Measurements from ENCODE around the gene COL8A2.

GRCh38 chr1:36124404-36125128 is 456 bp downstream of the COL8A2 start:
- TF ChIP-seq EP300 (IDR thresholded peaks at IDR 0.05; ENCODE audit: low read depth) (no peak), POLR2AphosphoS5 (IDR thresholded peaks at IDR 0.05) (no peak), CTCF (IDR thresholded peaks at IDR 0.05) (no peak)
